Mesodermal cell (in vitro differentiated cells): Measurements from ENCODE around the gene HBA2.
A peak's percentile ranks its signal among the peaks of the same experiment; 100 is the strongest.
"Not testable (repeated sequence)": the region's sequence is repeated elsewhere in the genome, so short reads cannot be mapped to it uniquely, and the experiment has no call there.

ENCODE experiments used
- H3K27ac ChIP-seq: 2 replicates; pipeline ENCODE4 v1.7.0; 2013; ENCODE audit warnings: mild to moderate bottlenecking, low read depth, low read length, moderate library complexity; ENCODE audit not compliant: severe bottlenecking
- H3K36me3 ChIP-seq: 2 replicates; pipeline ENCODE4 v1.7.1; 2013; ENCODE audit warnings: mild to moderate bottlenecking, low read length, moderate library complexity; ENCODE audit not compliant: control insufficient read depth, insufficient read depth
- H3K4me1 ChIP-seq: one replicate; pipeline ENCODE4 v1.7.1; 2013; ENCODE audit warnings: mild to moderate bottlenecking, low read length; ENCODE audit not compliant: insufficient read depth, control insufficient read depth, poor library complexity, severe bottlenecking
- H3K4me3 ChIP-seq: 2 replicates; pipeline ENCODE4 v1.7.0; 2013; ENCODE audit warnings: low read length, control low read depth, mild to moderate bottlenecking; ENCODE audit not compliant: insufficient read depth, poor library complexity, severe bottlenecking; ENCODE audit errors: extremely low read depth
- H3K9me3 ChIP-seq: 2 replicates; pipeline ENCODE4 v1.7.1; 2013; ENCODE audit warnings: mild to moderate bottlenecking, low read length, moderate library complexity; ENCODE audit not compliant: control insufficient read depth
- WGBS, 2 experiments: methylation state at CpG; one replicate each; pipeline ENCODE4 v1.1.5; 2013; ENCODE audit warnings: missing lambda C conversion rate in 2 of 2; ENCODE audit not compliant: insufficient coverage in 2 of 2; 5-methylcytosine and 5-hydroxymethylcytosine counted together

Gene HBA2

DNA sequence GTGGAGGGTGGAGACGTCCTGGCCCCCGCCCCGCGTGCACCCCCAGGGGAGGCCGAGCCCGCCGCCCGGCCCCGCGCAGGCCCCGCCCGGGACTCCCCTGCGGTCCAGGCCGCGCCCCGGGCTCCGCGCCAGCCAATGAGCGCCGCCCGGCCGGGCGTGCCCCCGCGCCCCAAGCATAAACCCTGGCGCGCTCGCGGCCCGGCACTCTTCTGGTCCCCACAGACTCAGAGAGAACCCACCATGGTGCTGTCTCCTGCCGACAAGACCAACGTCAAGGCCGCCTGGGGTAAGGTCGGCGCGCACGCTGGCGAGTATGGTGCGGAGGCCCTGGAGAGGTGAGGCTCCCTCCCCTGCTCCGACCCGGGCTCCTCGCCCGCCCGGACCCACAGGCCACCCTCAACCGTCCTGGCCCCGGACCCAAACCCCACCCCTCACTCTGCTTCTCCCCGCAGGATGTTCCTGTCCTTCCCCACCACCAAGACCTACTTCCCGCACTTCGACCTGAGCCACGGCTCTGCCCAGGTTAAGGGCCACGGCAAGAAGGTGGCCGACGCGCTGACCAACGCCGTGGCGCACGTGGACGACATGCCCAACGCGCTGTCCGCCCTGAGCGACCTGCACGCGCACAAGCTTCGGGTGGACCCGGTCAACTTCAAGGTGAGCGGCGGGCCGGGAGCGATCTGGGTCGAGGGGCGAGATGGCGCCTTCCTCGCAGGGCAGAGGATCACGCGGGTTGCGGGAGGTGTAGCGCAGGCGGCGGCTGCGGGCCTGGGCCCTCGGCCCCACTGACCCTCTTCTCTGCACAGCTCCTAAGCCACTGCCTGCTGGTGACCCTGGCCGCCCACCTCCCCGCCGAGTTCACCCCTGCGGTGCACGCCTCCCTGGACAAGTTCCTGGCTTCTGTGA is 4.1 kb downstream of the HBA2 start, which contains the start of gene HBA1:
TSS of gene HBA1 (plus strand) at position 204 of the 906 bp plus-strand sequence. CDS start at position 241, 37 bp downstream.
- WGBS, 2 experiments: 18 to 23% methylated on average over 8 to 15 of the region's 88 CpGs
- not testable (repeated sequence) for H3K27ac ChIP-seq, H3K4me3 ChIP-seq, H3K9me3 ChIP-seq, H3K36me3 ChIP-seq, H3K4me1 ChIP-seq

DNA sequence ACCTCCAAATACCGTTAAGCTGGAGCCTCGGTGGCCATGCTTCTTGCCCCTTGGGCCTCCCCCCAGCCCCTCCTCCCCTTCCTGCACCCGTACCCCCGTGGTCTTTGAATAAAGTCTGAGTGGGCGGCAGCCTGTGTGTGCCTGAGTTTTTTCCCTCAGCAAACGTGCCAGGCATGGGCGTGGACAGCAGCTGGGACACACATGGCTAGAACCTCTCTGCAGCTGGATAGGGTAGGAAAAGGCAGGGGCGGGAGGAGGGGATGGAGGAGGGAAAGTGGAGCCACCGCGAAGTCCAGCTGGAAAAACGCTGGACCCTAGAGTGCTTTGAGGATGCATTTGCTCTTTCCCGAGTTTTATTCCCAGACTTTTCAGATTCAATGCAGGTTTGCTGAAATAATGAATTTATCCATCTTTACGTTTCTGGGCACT is 4.7 kb downstream of the HBA2 start:
- no peak overlapping the region for H3K4me3 ChIP-seq
- no peaks in the 10 kb centered on the region for H3K36me3 ChIP-seq
- no peak overlapping the region for H3K27ac ChIP-seq
- no peaks in the 10 kb centered on the region for H3K9me3 ChIP-seq
- WGBS, 2 experiments: 8 to 16% methylated on average over 7 to 9 of the region's 13 CpGs
- no peaks in the 10 kb centered on the region for H3K4me1 ChIP-seq

DNA sequence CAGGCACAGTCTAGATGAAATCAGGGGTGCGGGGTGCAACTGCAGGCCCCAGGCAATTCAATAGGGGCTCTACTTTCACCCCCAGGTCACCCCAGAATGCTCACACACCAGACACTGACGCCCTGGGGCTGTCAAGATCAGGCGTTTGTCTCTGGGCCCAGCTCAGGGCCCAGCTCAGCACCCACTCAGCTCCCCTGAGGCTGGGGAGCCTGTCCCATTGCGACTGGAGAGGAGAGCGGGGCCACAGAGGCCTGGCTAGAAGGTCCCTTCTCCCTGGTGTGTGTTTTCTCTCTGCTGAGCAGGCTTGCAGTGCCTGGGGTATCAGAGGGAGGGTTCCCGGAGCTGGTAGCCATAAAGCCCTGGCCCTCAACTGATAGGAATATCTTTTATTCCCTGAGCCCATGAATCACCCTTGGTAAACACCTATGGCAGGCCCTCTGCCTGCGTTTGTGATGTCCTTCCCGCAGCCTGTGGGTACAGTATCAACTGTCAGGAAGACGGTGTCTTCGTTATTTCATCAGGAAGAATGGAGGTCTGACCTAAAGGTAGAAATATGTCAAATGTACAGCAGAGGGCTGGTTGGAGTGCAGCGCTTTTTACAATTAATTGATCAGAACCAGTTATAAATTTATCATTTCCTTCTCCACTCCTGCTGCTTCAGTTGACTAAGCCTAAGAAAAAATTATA is 5.4 kb downstream of the HBA2 start:
- Histone ChIP-seq H3K36me3 (no peaks in the 10 kb centered on the region), H3K4me1 (no peaks in the 10 kb centered on the region), H3K4me3 (no peak overlapping the region), H3K27ac (no peak overlapping the region), H3K9me3 (no peaks in the 10 kb centered on the region)
- 63 to 83% methylated on average over 5 to 9 of the region's 11 CpGs for WGBS, 2 experiments

DNA sequence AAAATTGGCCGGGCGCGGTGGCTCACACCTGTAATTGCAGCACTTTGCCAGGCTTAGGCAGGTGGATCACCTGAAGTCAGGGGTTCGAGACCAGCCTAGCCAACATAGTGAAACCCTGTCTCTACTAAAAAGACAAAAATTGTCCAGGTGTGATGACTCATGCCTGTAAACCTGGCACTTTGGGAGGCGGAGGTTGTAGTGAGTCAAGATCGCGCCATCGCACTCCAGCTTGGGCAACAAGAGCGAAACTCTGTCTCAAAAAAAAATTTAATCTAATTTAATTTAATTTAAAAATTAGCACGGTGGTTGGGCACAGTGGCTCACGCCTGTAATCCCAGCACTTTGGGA is 6.0 kb downstream of the HBA2 start:
- H3K4me3 ChIP-seq: no peak overlapping the region
- 86 to 93% methylated on average over 4 to 5 of the region's 11 CpGs for WGBS, 2 experiments
- H3K36me3 ChIP-seq: no peaks in the 10 kb centered on the region
- no peaks in the 10 kb centered on the region for H3K4me1 ChIP-seq
- H3K27ac ChIP-seq: no peak overlapping the region
- no peaks in the 10 kb centered on the region for H3K9me3 ChIP-seq

DNA sequence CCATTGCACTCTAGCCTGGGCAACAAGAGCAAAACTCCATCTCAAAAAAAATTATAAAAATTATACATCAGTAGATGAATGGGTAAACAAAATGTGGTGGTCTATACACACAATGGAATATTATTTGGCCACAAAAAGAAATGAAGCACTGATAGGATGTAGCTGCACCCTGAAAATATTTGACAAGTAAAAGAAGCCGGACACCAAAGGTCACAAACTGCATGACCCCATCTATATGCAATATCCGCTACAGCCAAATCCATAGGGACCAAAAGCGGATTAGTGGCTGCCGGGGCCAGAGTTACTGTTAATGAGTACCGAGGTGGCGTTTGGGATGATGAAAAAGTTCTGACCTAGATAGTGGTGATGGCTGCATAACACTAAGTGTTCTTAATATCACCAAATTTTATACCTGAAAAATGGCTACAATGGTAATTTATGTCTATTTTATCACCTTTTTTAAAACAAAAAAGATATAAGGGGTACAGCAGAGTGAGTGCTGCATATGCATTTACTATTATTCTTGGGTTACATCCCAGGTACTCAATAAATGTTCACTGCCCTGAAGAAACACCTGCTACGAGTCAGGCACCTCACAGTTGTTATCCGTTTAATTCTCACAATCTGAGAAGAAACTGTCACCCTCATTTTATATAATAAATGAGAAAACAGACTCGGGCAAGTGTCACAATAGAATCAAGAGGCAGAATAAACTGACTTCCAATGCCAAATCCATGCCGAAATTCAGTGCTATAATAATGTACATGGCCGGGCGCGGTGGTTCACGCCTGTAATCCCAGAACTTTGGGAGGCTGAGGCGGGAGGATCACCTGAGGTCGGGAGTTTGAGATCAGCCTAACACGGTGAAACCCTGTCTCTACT is 6.8 kb downstream of the HBA2 start:
- Histone ChIP-seq H3K9me3 (no peaks in the 10 kb centered on the region), H3K4me3 (no peak overlapping the region), H3K4me1 (no peaks in the 10 kb centered on the region), H3K27ac (no peak overlapping the region), H3K36me3 (peaks cover 5% of the 10 kb centered on the region)
- WGBS, 2 experiments: 79 to 84% methylated on average over 9 to 11 of the region's 17 CpGs

DNA sequence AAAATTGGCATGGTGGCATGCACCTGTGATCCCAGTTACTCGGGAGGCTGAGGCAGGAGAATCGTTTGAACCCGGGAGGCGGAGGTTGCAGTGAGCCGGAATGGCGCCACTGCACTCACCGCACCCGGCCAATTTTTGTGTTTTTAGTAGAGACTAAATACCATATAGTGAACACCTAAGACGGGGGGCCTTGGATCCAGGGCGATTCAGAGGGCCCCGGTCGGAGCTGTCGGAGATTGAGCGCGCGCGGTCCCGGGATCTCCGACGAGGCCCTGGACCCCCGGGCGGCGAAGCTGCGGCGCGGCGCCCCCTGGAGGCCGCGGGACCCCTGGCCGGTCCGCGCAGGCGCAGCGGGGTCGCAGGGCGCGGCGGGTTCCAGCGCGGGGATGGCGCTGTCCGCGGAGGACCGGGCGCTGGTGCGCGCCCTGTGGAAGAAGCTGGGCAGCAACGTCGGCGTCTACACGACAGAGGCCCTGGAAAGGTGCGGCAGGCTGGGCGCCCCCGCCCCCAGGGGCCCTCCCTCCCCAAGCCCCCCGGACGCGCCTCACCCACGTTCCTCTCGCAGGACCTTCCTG is 7.5 kb downstream of the HBA2 start, which contains the start of gene HBQ1:
TSS of gene HBQ1 (plus strand) at position 359 of the 575 bp plus-strand sequence. CDS start at position 387, 28 bp downstream.
- Histone ChIP-seq H3K4me1 (no peaks in the 10 kb centered on the region), H3K9me3 (no peaks in the 10 kb centered on the region), H3K4me3 (peak within 1 kb of the TSS; percentile 33), H3K27ac (no peak within 1 kb of the TSS), H3K36me3 (peaks cover 13% of the 10 kb centered on the region)
- 2 to 8% methylated on average over 23 to 51 of the region's 59 CpGs for WGBS, 2 experiments

DNA sequence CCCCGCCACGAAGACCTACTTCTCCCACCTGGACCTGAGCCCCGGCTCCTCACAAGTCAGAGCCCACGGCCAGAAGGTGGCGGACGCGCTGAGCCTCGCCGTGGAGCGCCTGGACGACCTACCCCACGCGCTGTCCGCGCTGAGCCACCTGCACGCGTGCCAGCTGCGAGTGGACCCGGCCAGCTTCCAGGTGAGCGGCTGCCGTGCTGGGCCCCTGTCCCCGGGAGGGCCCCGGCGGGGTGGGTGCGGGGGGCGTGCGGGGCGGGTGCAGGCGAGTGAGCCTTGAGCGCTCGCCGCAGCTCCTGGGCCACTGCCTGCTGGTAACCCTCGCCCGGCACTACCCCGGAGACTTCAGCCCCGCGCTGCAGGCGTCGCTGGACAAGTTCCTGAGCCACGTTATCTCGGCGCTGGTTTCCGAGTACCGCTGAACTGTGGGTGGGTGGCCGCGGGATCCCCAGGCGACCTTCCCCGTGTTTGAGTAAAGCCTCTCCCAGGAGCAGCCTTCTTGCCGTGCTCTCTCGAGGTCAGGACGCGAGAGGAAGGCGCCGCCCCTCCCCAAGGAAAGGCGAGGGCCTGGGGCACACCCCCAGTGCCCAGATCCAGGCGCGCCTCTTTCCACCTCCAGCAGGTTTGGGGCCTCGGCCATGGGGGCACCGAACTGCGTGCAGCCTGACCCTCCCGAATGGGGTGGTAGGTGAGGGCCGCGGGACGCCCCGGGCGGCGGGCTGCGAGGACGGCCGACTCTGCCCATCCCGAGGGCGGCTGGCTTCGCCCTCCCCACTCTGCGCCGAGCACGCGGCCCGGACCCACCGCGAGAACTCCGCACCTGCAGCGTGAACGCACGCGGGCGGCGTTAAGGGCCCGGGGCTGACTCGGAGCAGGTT is 8.2 kb downstream of the HBA2 start:
- Histone ChIP-seq H3K4me3 (peak overlapping the region; percentile 33), H3K27ac (no peak overlapping the region), H3K9me3 (no peaks in the 10 kb centered on the region), H3K36me3 (peaks cover 19% of the 10 kb centered on the region), H3K4me1 (no peaks in the 10 kb centered on the region)
- 6 to 7% methylated on average over 42 to 75 of the region's 89 CpGs for WGBS, 2 experiments

DNA sequence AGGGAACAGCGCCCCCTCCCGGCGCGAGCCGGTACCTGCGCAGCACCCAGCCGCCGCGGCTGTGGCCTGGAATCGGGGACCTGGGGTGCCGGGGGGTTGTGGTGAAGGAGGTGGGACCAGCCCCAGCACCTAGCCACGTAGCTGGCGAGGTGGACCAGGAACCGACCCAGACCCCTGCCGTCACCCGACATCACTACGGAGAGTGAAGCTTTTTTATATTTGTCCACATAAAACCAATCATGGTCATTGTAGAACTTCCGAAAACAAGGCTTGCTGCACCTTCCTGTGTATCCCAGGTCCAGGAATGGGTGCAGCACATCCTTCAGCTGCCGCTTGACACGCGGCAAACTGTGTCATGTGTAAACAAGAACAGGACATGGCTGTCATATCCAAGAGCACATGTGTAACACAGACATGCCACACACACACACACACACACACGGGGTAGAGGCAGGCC is 8.9 kb downstream of the HBA2 start:
- H3K27ac ChIP-seq: no peak overlapping the region
- no peaks in the 10 kb centered on the region for H3K9me3 ChIP-seq
- 27 to 30% methylated on average over 16 to 19 of the region's 22 CpGs for WGBS, 2 experiments
- H3K4me3 ChIP-seq: no peak overlapping the region
- no peaks in the 10 kb centered on the region for H3K4me1 ChIP-seq
- peaks cover 19% of the 10 kb centered on the region for H3K36me3 ChIP-seq

DNA sequence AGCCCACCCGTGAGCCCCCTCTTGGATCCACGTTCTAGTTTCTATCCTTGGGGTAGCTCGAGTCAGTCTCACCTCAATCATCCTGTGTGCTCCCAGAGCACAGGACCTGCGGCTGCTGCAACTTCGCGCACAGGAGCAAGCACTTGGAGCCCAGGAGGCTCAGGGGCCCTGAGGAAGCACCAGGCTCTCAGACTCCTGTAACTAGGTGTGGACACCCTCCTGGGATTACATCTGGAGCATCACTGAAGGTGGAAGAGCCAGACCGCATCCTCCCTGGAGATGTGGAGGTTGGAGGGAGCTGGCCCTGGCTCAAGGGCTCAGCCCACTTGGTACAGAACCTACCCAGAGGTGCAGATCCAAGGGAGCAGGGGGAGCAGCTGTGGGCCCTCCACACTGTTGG is 10.3 kb downstream of the HBA2 start:
- Histone ChIP-seq H3K9me3 (no peaks in the 10 kb centered on the region), H3K4me1 (no peaks in the 10 kb centered on the region), H3K27ac (no peak overlapping the region), H3K36me3 (peaks cover 28% of the 10 kb centered on the region), H3K4me3 (no peak overlapping the region)
- WGBS, 2 experiments: 91 to 97% methylated on average over 5 to 6 of the region's 7 CpGs
